NCI-H1417 (cell line): Measurements from ENCODE around the gene DOCK10.

Source experiments
- DNase-seq, 3 experiments: peaks; one replicate each; lab custom pipeline; 2025; lab: John Stamatoyannopoulos, UW

DOCK10 gene

GRCh38 chr2:224833986-224834385 lies 208.3 kb downstream of the DOCK10 start:
- no peak for DNase-seq

- no peak for DNase-seq
Observed at GRCh38 chr2:224832207-224832606, 210.1 kb downstream of the DOCK10 start.

- no peak for DNase-seq
Observed at GRCh38 chr2:224831530-224831929, 210.7 kb downstream of the DOCK10 start.

- no peak for DNase-seq
Observed at GRCh38 chr2:224820283-224820991, 221.8 kb downstream of the DOCK10 start.

- DNase-seq = peak in 2 of 3 experiments; percentile 1 to 54
Observed at GRCh38 chr2:224819075-224819474, 223.2 kb downstream of the DOCK10 start.

- DNase-seq = no peak
Observed at GRCh38 chr2:224817676-224818075, 224.6 kb downstream of the DOCK10 start.

GRCh38 chr2:224816816-224817215 lies 225.5 kb downstream of the DOCK10 start:
- DNase-seq = no peak

GRCh38 chr2:224813578-224813977 lies 228.7 kb downstream of the DOCK10 start:
- no peak for DNase-seq

GRCh38 chr2:224807153-224807964 lies 234.9 kb downstream of the DOCK10 start:
- peak in 2 of 3 experiments; percentile 28 to 30 for DNase-seq

- DNase-seq = no peak
Observed at GRCh38 chr2:224803930-224804329, 238.3 kb downstream of the DOCK10 start.

GRCh38 chr2:224802407-224802806 lies 239.9 kb downstream of the DOCK10 start:
- no peak for DNase-seq

- no peak for DNase-seq
Observed at GRCh38 chr2:224801360-224801759, 240.9 kb downstream of the DOCK10 start.

- no peak for DNase-seq
Observed at GRCh38 chr2:224799691-224800090, 242.6 kb downstream of the DOCK10 start.

- no peak for DNase-seq
Observed at GRCh38 chr2:224798180-224798579, 244.1 kb downstream of the DOCK10 start.

GRCh38 chr2:224796695-224797305 lies 245.5 kb downstream of the DOCK10 start:
- DNase-seq = no peak

GRCh38 chr2:224793946-224794345 lies 248.3 kb downstream of the DOCK10 start:
- DNase-seq = no peak

GRCh38 chr2:224786848-224787247 lies 255.4 kb downstream of the DOCK10 start:
- DNase-seq = no peak

- DNase-seq = no peak
Observed at GRCh38 chr2:224781400-224781799, 260.9 kb downstream of the DOCK10 start.

GRCh38 chr2:224780823-224781222 lies 261.4 kb downstream of the DOCK10 start:
- no peak for DNase-seq

GRCh38 chr2:224780106-224780505 lies 262.2 kb downstream of the DOCK10 start:
- DNase-seq = no peak

- peak; percentile 34 to 79 (median 49) for DNase-seq
Observed at GRCh38 chr2:224778474-224778877, 263.8 kb downstream of the DOCK10 start.

- no peak for DNase-seq
Observed at GRCh38 chr2:224777559-224777930, 264.7 kb downstream of the DOCK10 start.
